DOHH2 (cell line): ENCODE data around the gene SLC30A9.

Source experiments
- EZH2phosphoT487 ChIP-seq: fragments of 200-600 bp; sonication (generic); IDR thresholded peaks from 2 replicates; pipeline ENCODE4 v1.6.1; 2017; ENCODE audit warnings: borderline replicate concordance, mild to moderate bottlenecking, antibody characterized with exemption, low read length, moderate library complexity, mixed read lengths
- TF ChIP-seq, protein P1 (sequence below): fragments of 200-600 bp; sonication (generic); IDR thresholded peaks from one replicate; pipeline ENCODE4 v1.5.1; 2014; ENCODE audit warnings: antibody characterized with exemption, mild to moderate bottlenecking, low read depth, low read length; ENCODE audit not compliant: poor library complexity, severe bottlenecking

DNA sequence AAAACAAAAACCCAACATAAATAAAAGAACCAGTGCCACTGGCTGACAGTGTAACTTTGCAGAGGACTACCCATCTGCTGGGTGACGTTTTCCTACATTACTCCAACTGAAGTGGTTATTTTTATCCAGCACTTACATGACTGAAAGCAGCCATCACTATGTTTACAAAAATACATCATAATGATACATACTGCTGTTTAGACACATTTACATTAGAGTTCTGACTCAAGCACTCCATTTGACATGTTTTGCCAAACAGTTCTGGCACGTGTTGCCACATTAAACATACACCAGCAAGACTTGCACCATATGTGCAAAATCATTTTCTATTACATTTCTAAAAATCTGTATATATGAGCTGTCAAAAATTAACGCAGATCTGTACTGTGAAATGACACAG is 122.5 kb downstream of the SLC30A9 start:
- TF ChIP-seq, protein P1, sequence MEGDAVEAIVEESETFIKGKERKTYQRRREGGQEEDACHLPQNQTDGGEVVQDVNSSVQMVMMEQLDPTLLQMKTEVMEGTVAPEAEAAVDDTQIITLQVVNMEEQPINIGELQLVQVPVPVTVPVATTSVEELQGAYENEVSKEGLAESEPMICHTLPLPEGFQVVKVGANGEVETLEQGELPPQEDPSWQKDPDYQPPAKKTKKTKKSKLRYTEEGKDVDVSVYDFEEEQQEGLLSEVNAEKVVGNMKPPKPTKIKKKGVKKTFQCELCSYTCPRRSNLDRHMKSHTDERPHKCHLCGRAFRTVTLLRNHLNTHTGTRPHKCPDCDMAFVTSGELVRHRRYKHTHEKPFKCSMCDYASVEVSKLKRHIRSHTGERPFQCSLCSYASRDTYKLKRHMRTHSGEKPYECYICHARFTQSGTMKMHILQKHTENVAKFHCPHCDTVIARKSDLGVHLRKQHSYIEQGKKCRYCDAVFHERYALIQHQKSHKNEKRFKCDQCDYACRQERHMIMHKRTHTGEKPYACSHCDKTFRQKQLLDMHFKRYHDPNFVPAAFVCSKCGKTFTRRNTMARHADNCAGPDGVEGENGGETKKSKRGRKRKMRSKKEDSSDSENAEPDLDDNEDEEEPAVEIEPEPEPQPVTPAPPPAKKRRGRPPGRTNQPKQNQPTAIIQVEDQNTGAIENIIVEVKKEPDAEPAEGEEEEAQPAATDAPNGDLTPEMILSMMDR, result no peak
- TF ChIP-seq EZH2phosphoT487, result no peak
